Left lobe of liver (tissue), 2 donors: ENCODE measurements around the gene IKZF3. TPM values are rescaled to one million over a fixed set of nuclear protein-coding genes. Genes with fewer than 3 reads are reported as not detected.
"Not testable (repeated sequence)": the region's sequence is repeated elsewhere in the genome, so short reads cannot be mapped to it uniquely, and the experiment has no call there.

ENCODE experiments used
- ATAC-seq: fragments of 200-7000 bp; cut with Tn5 transposase; one replicate; pipeline ENCODE4 v1.9.1; 2020; ENCODE audit warnings: mild to moderate bottlenecking, moderate library complexity
- DNase-seq: peaks from one replicate; pipeline ENCODE4 v3.0.0-alpha.2; 2020; ENCODE audit warnings: low spot score
- total RNA-seq: library from RNA; stranded (reverse); gene quantifications from one replicate; pipeline ENCODE4 v1.2.1, GENCODE V29; 2021
- donor health status: DM: no; HTN: no; CAD: no; lungs with moderate emphysema.
- donor health status: DM: no; HTN: yes; CAD: no.

Gene IKZF3
- total RNA-seq, 1 donor from 2014 or later, result 0.63 TPM

DNA sequence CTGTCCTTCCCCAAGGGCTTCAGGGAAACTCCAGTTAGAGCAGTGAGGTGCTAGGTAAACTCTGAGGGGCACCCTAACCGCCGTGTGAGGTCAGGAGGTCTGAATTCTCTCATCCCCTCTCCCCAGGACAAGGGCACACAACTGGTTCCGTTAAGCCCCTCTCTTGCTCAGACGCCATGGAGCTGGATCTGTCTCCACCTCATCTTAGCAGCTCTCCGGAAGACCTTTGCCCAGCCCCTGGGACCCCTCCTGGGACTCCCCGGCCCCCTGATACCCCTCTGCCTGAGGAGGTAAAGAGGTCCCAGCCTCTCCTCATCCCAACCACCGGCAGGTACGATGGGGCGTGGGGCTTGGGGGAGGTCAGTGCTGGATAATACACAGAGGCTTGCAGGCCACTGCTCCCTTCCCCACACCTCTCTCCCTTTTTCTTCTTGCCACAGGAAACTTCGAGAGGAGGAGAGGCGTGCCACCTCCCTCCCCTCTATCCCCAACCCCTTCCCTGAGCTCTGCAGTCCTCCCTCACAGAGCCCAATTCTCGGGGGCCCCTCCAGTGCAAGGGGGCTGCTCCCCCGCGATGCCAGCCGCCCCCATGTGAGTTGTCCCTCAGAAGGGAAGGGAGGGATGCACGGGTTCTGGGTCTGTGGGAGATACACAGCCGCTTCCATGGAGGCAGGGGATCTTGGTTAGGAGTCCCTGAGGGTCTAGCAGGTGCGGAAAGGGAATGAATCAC, 121.8 kb downstream of the IKZF3 start:
- DNase-seq (no peak), ATAC-seq (no peak)

GRCh38 chr17:39740357-39741111, 123.6 kb downstream of the IKZF3 start:
- DNase-seq (no peak), ATAC-seq (no peak)

DNA sequence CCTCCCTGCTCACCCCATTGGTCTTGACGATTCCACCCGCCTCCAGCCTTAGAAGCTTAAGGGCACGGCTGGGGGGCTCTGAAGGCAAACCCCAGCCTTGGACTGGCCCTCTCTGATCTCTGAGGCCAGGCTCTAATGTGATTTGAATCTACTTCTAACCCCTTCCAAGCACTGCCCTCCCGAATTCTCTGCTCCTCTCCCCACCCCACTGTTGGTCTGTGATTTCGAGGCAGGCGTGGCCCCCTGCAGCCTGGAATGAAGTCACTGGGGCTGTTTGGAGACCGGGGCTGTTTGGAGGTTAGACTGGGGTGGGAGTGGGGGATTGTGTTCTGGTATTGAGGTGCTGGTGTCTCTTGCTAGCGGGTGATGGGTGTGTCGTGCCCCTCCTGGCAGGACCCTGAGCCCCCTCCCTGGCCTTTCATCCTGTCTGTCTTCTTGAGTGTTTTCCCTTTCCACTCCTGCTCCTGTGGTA, 124.2 kb downstream of the IKZF3 start:
- no peak for ATAC-seq
- no peak for DNase-seq

- peak; percentile 68 for ATAC-seq
- DNase-seq, result peak; percentile 92
Observed at GRCh38 chr17:39738983-39739884, 124.9 kb downstream of the IKZF3 start.

- peak; percentile 71 for DNase-seq
Observed at GRCh38 chr17:39738568-39738901, 125.6 kb downstream of the IKZF3 start.

GRCh38 chr17:39737760-39738567, 126.1 kb downstream of the IKZF3 start, which contains the start of gene GRB7:
Gene GRB7, plus strand, starts transcription at chr17:39737938. Its CDS starts 4,364 bp downstream, at chr17:39742302.
- peak; percentile 89 for DNase-seq

More at GRCh38 chr17:39738568-39738901, 125.6 kb downstream of the IKZF3 start:
- ATAC-seq, result peak; percentile 54

GRCh38 chr17:39737206-39737759, 126.8 kb downstream of the IKZF3 start:
- peak; percentile 69 for ATAC-seq
- DNase-seq, result peak; percentile 89

More at GRCh38 chr17:39737760-39738567, 126.1 kb downstream of the IKZF3 start, which contains the start of gene GRB7:
- ATAC-seq, result peak; percentile 74

- DNase-seq, result no peak
Observed at GRCh38 chr17:39736319-39737165, 127.6 kb downstream of the IKZF3 start.

DNA sequence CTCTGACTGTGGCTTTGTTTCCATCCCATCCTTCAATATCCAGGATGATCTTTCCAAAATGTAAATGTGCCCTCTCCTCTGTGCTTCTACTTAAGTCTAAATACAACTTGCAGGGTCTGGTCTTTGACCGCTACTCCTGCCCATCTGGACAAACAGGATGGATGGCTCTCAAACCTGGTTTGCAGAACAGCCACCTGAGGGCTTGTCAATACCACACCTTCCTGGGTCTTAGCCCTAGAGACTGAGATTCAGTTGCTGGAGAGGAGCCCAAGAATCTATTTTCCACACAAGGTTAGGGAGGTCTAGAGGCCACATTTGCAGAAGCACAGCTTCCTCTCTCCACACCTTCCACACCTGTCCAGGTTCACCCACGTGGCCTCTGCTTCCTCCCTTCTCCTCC, 128.2 kb downstream of the IKZF3 start:
- no peak for ATAC-seq
- DNase-seq, result no peak

More at GRCh38 chr17:39736319-39737165, 127.6 kb downstream of the IKZF3 start:
- ATAC-seq, result no peak

DNA sequence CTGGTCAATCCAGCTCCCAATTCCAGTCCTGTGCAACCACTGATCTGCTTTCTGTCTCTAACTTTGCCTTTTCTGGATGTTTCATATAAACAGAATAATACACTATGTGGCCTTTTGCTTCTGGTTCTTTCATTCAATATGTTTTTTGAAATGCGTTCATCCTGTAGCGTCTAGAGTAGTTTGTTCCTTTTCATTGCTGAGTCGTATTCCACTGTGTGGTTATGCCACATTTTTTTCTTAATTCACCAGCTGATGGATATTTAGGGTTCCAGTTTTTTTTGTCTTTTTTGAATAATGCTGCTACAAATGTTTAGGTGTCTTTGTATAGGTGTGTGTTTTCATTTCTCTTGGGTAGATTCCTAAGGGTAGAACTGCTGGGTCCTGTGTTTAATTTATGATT, 131.5 kb downstream of the IKZF3 start:
- DNase-seq, result no peak
- no peak for ATAC-seq

GRCh38 chr17:39730095-39730921, 133.8 kb downstream of the IKZF3 start, which contains the start of gene MIEN1:
Gene MIEN1, minus strand, starts transcription at chr17:39730532. Its CDS starts 37 bp downstream, at chr17:39730495.
- DNase-seq (peak; percentile 94), ATAC-seq (peak; percentile 99)

GRCh38 chr17:39729280-39729851, 134.7 kb downstream of the IKZF3 start:
- no peak for DNase-seq
- no peak for ATAC-seq

- ATAC-seq, result no peak
- no peak for DNase-seq
Observed at GRCh38 chr17:39727556-39727955, 136.6 kb downstream of the IKZF3 start.

GRCh38 chr17:39726617-39727016, 137.5 kb downstream of the IKZF3 start:
- DNase-seq, result no peak
- no peak for ATAC-seq

GRCh38 chr17:39725923-39726322, 138.2 kb downstream of the IKZF3 start:
- DNase-seq, ATAC-seq: not testable (repeated sequence)

- ATAC-seq, result no peak
- DNase-seq, result no peak
Observed at GRCh38 chr17:39724731-39725130, 139.4 kb downstream of the IKZF3 start.
